Suprapubic skin (tissue), 4 donors: ENCODE data around the gene LARP7. TPM values are rescaled to one million over a fixed set of nuclear protein-coding genes. Genes with fewer than 3 reads are reported as not detected.
A peak's percentile ranks its signal among the peaks of the same experiment; 100 is the strongest.
"Not testable (repeated sequence)": the region's sequence is repeated elsewhere in the genome, so short reads cannot be mapped to it uniquely, and the experiment has no call there.

Experiments used
- DNase-seq, 2 donors: peaks; one replicate each; pipeline ENCODE4 v3.0.0-alpha.2; 2019; ENCODE audit warnings: low spot score in 2 of 2
- H3K27ac ChIP-seq: fragments of 200-600 bp; sonication (generic); one replicate; pipeline ENCODE4 v1.5.1; 2019
- H3K27me3 ChIP-seq: fragments of 200-600 bp; sonication (generic); one replicate; pipeline ENCODE4 v1.5.1; 2019
- H3K36me3 ChIP-seq: fragments of 200-600 bp; sonication (generic); one replicate; pipeline ENCODE4 v1.5.1; 2019
- H3K4me1 ChIP-seq: fragments of 200-600 bp; sonication (generic); one replicate; pipeline ENCODE4 v1.5.1; 2019
- H3K4me3 ChIP-seq: fragments of 200-600 bp; sonication (generic); one replicate; pipeline ENCODE4 v1.5.1; 2019; ENCODE audit warnings: mild to moderate bottlenecking
- H3K9me3 ChIP-seq: fragments of 200-600 bp; sonication (generic); one replicate; pipeline ENCODE4 v1.5.1; 2019
- CTCF ChIP-seq, 2 donors: fragments of 200-600 bp in 1 of 2; fragments of 450-650 bp in 1 of 2; sonication (generic) in 1 of 2; IDR thresholded peaks; one replicate each; pipeline ENCODE4 v1.5.1; 2016 to 2019; ENCODE audit warnings: antibody characterized with exemption in 2 of 2, mild to moderate bottlenecking in 1 of 2, moderate library complexity in 1 of 2
- EP300 ChIP-seq: sonication (generic); formaldehyde crosslinking; IDR thresholded peaks from one replicate; pipeline ENCODE4 v1.6.1; 2017; ENCODE audit warnings: antibody characterized with exemption
- POLR2A ChIP-seq, 2 donors: fragments of 450-650 bp; IDR thresholded peaks; one replicate each; pipeline ENCODE4 v1.6.1; 2017; ENCODE audit warnings: antibody characterized with exemption in 2 of 2, mild to moderate bottlenecking in 2 of 2, moderate library complexity in 2 of 2
- POLR2AphosphoS5 ChIP-seq, 3 donors: sonication (generic); formaldehyde crosslinking; IDR thresholded peaks; one replicate each; pipeline ENCODE4 v1.6.1; 2017; ENCODE audit warnings: antibody characterized with exemption in 3 of 3
- WGBS: methylation state at CpG from one replicate; pipeline ENCODE4 v1.1.5; 2018; 5-methylcytosine and 5-hydroxymethylcytosine counted together
- total RNA-seq, 4 donors: library from RNA; depleted of rRNA; stranded (reverse); fragments of >200 nt; gene quantifications; one replicate each; pipeline ENCODE4 v1.1.0, GENCODE V29; 2016

The LARP7 gene
- total RNA-seq, 4 donors from 2014 or later = 24.2 to 33.8 (median 27.5) TPM

- Histone ChIP-seq H3K27me3 (no peaks in the 10 kb centered on the region), H3K4me3 (peak overlapping the region; percentile 68), H3K36me3 (no peaks in the 10 kb centered on the region), H3K27ac (peak overlapping the region; percentile 94), H3K9me3 (no peaks in the 10 kb centered on the region), H3K4me1 (peaks cover 21% of the 10 kb centered on the region)
- TF ChIP-seq POLR2A (IDR thresholded peaks at IDR 0.05) (no peak), POLR2AphosphoS5 (IDR thresholded peaks at IDR 0.05) (no peak), CTCF (IDR thresholded peaks at IDR 0.05) (no peak), EP300 (no peak)
- WGBS = under 1% methylated on average over 8 of the region's 8 CpGs
- no peak for DNase-seq
These were observed 566 bp downstream of the LARP7 start for GRCh38 chr4:112637552-112637866.

GRCh38 chr4:112642526-112642925, 5.6 kb downstream of the LARP7 start:
- Histone ChIP-seq H3K27me3 (no peaks in the 10 kb centered on the region), H3K36me3 (peaks cover 31% of the 10 kb centered on the region)
- TF ChIP-seq CTCF (IDR thresholded peaks at IDR 0.05) (no peak), POLR2AphosphoS5 (IDR thresholded peaks at IDR 0.05) (no peak), EP300 (no peak), POLR2A (IDR thresholded peaks at IDR 0.05) (no peak)

GRCh38 chr4:112644595-112645535, 7.9 kb downstream of the LARP7 start:
- H3K4me1 ChIP-seq, DNase-seq, H3K9me3 ChIP-seq, H3K27ac ChIP-seq, H3K27me3 ChIP-seq, H3K4me3 ChIP-seq: not testable (repeated sequence)
- 91% methylated on average over 10 of the region's 10 CpGs for WGBS
- H3K36me3 ChIP-seq = peaks cover 52% of the 10 kb centered on the region

More at GRCh38 chr4:112642526-112642925, 5.6 kb downstream of the LARP7 start:
- 80% methylated on average over 2 of the region's 2 CpGs for WGBS
- no peak overlapping the region for H3K27ac ChIP-seq
- H3K4me1 ChIP-seq = peaks cover 13% of the 10 kb centered on the region
- no peaks in the 10 kb centered on the region for H3K9me3 ChIP-seq
- DNase-seq = no peak
- H3K4me3 ChIP-seq = no peak overlapping the region

GRCh38 chr4:112645541-112646329, 8.8 kb downstream of the LARP7 start:
- no peak for DNase-seq
- no peak overlapping the region for H3K4me3 ChIP-seq
- H3K27ac ChIP-seq = no peak overlapping the region
- no peaks in the 10 kb centered on the region for H3K9me3 ChIP-seq
- H3K36me3 ChIP-seq = peaks cover 60% of the 10 kb centered on the region
- H3K4me1 ChIP-seq = no peaks in the 10 kb centered on the region
- no peak for TF ChIP-seq POLR2A (IDR thresholded peaks at IDR 0.05)
- no peak for TF ChIP-seq CTCF (IDR thresholded peaks at IDR 0.05)
- no peak for TF ChIP-seq POLR2AphosphoS5 (IDR thresholded peaks at IDR 0.05)
- no peak for TF ChIP-seq EP300
- WGBS = 79% methylated on average over 8 of the region's 8 CpGs
- no peaks in the 10 kb centered on the region for H3K27me3 ChIP-seq

- no peak for DNase-seq
- H3K4me3 ChIP-seq = no peak overlapping the region
- 67% methylated on average over 6 of the region's 6 CpGs for WGBS
These were observed 9.9 kb downstream of the LARP7 start for GRCh38 chr4:112646632-112647537.

More at GRCh38 chr4:112646632-112647537, 9.9 kb downstream of the LARP7 start:
- no peaks in the 10 kb centered on the region for H3K9me3 ChIP-seq
- no peak overlapping the region for H3K27ac ChIP-seq
- H3K36me3 ChIP-seq = peaks cover 71% of the 10 kb centered on the region
- no peaks in the 10 kb centered on the region for H3K27me3 ChIP-seq
- TF ChIP-seq CTCF (IDR thresholded peaks at IDR 0.05) (no peak), POLR2A (IDR thresholded peaks at IDR 0.05) (no peak), POLR2AphosphoS5 (IDR thresholded peaks at IDR 0.05) (no peak), EP300 (no peak)
- no peaks in the 10 kb centered on the region for H3K4me1 ChIP-seq
